K562 (cell line): Measurements from ENCODE around the gene GSTA4. TPM values are rescaled to one million over a fixed set of nuclear protein-coding genes. Genes with fewer than 3 reads are reported as not detected.

Source experiments
- ATAC-seq: fragments of 200-7000 bp; cut with Tn5 transposase; 3 replicates; pipeline ENCODE4 v1.9.1; 2020; ENCODE audit warnings: moderate library complexity
- BruUV-seq: library from RNA; stranded (reverse); fragments of 400-500 nt; replicated peaks from 2 replicates; lab custom pipeline; 2021; lab: Mats Ljungman, UMichigan
- CTCF ChIA-PET: fragments of 300-600 bp; formaldehyde crosslinking; extraction: SDS; loops from one replicate; lab custom pipeline; 2021; ENCODE audit warnings: low intra/inter-chr PET ratio; lab: Yijun Ruan, JAX
- POLR2A ChIA-PET: fragments of 300-600, 350-650 bp; sonication (Branson Sonifier 250); formaldehyde crosslinking; extraction: SDS; loops from one replicate; lab custom pipeline; 2021; ENCODE audit warnings: antibody characterized with exemption, inconsistent platforms; lab: Yijun Ruan, JAX
- DNase-seq, 4 experiments: peaks; one replicate each; pipeline versions ENCODE4 v3.0.0 to v3.0.0-alpha.2; 2011 to 2018; ENCODE audit warnings: low spot score in 3 of 4, mixed read lengths in 3 of 4; ENCODE audit errors: extremely low read depth in 1 of 4
- FAIRE-seq: peaks from 2 replicates; lab custom pipeline; 2011; peaks lifted over from hg19 to GRCh38; lab: Jason Lieb, UNC
- H2AFZ ChIP-seq: 2 replicates; pipeline ENCODE4 v1.6.0; 2011; ENCODE audit warnings: low read depth, low read length, control low read depth, inconsistent platforms
- H3K27ac ChIP-seq: fragments of 200-600 bp; 3 replicates; pipeline ENCODE4 v1.8.0; 2011; ENCODE audit warnings: low read depth, mild to moderate bottlenecking, control low read depth, inconsistent platforms, low read length, moderate library complexity, mixed read lengths; ENCODE audit errors: extremely low read depth
- H3K27me3 ChIP-seq, 2 experiments: fragments of 300-600 bp in 1 of 2; 2 replicates in 1 of 2; 3 replicates in 1 of 2; pipeline versions ENCODE4 v1.6.0 to v1.8.0; 2011; ENCODE audit warnings: inconsistent platforms in 2 of 2, low read length in 2 of 2, mild to moderate bottlenecking in 1 of 2, mixed read lengths in 1 of 2, moderate library complexity in 1 of 2; ENCODE audit not compliant: control insufficient read depth in 2 of 2, insufficient read depth in 2 of 2
- H3K36me3 ChIP-seq: fragments of 300-600 bp; 3 replicates; pipeline ENCODE4 v1.8.0; 2011; ENCODE audit warnings: mild to moderate bottlenecking, low read length, inconsistent platforms; ENCODE audit not compliant: control insufficient read depth, insufficient read depth
- H3K4me1 ChIP-seq, 2 experiments: fragments of 200-600 bp in 1 of 2; replicated peaks in 1 of 2; 2 replicates in 1 of 2; 3 replicates in 1 of 2; pipeline versions ENCODE4 v1.5.1 to v1.8.0; 2011; ENCODE audit warnings: inconsistent platforms in 2 of 2, low read length in 2 of 2, mild to moderate bottlenecking in 1 of 2, mixed read lengths in 1 of 2, moderate library complexity in 1 of 2; ENCODE audit not compliant: control insufficient read depth in 2 of 2, insufficient read depth in 2 of 2
- H3K4me2 ChIP-seq: 2 replicates; pipeline ENCODE4 v1.6.1; 2011; ENCODE audit warnings: low read length, control low read depth, inconsistent platforms, mixed read lengths; ENCODE audit not compliant: insufficient read depth
- H3K4me3 ChIP-seq: fragments of 200-600 bp; sonication (generic), shearing (Covaris generic); 2 replicates; pipeline ENCODE4 v1.5.1; 2016; ENCODE audit warnings: control low read depth, inconsistent platforms
- H3K79me2 ChIP-seq: fragments of 200-600 bp; 3 replicates; pipeline ENCODE4 v1.8.0; 2011; ENCODE audit warnings: low read length, inconsistent platforms; ENCODE audit not compliant: control insufficient read depth, insufficient read depth
- H3K9ac ChIP-seq, 2 experiments: 2 replicates each; pipeline versions ENCODE4 v1.6.0 to v1.6.1; 2011; ENCODE audit warnings: low read depth in 2 of 2, low read length in 2 of 2, control low read depth in 1 of 2, inconsistent platforms in 1 of 2, mild to moderate bottlenecking in 1 of 2, mixed read lengths in 1 of 2; ENCODE audit not compliant: insufficient read depth in 1 of 2
- H3K9me1 ChIP-seq: one replicate; pipeline ENCODE4 v1.6.0; 2011; ENCODE audit warnings: inconsistent platforms, mild to moderate bottlenecking, low read length, moderate library complexity; ENCODE audit not compliant: control insufficient read depth, insufficient read depth
- H3K9me3 ChIP-seq: replicated peaks from 2 replicates; pipeline ENCODE4 v1.5.1; 2011; ENCODE audit warnings: low read depth, low read length, inconsistent platforms; ENCODE audit not compliant: control insufficient read depth, insufficient read depth
- H4K20me1 ChIP-seq: replicated peaks from 2 replicates; pipeline ENCODE4 v1.6.1; 2011; ENCODE audit warnings: low read length, inconsistent platforms, mixed read lengths; ENCODE audit not compliant: control insufficient read depth, insufficient read depth
- ARID3B ChIP-seq: fragments of 250-450 bp; sonication (Bioruptor Pico); IDR thresholded peaks from 2 replicates; pipeline ENCODE4 v1.4.0; 2020; ENCODE audit warnings: borderline replicate concordance
- NEUROD1 ChIP-seq: fragments of 150-350 bp; IDR thresholded peaks from 2 replicates; pipeline ENCODE4 v1.6.1; 2014; ENCODE audit warnings: borderline replicate concordance, low read length, low read depth; ENCODE audit not compliant: partially characterized antibody
- NR0B1 ChIP-seq: fragments of 450-650 bp; IDR thresholded peaks from one replicate; pipeline ENCODE4 v1.6.1; 2018; ENCODE audit warnings: mild to moderate bottlenecking, moderate library complexity; ENCODE audit not compliant: partially characterized antibody
- PREB ChIP-seq: sonication (generic); formaldehyde crosslinking; IDR thresholded peaks from 2 replicates; pipeline ENCODE4 v1.8.1; 2023; ENCODE audit warnings: mild to moderate bottlenecking, missing genetic modification reagents
- ZNF583 ChIP-seq: fragments of 250-450 bp; sonication (Bioruptor Pico); IDR thresholded peaks from 2 replicates; pipeline ENCODE4 v1.4.0; 2020
- ZNF79 ChIP-seq: fragments of 250-450 bp; sonication (Bioruptor Pico); IDR thresholded peaks from 2 replicates; pipeline ENCODE4 v1.4.0; 2020; ENCODE audit warnings: low read depth, mild to moderate bottlenecking, moderate library complexity
- WGBS: fragments of 100-300 bp; shearing (Covaris generic); methylation state at CpG from one replicate; pipeline ENCODE4 v1.1.6; 2016; ENCODE audit warnings: low coverage, mixed read lengths; ENCODE audit not compliant: insufficient coverage; ENCODE audit errors: missing lambda C conversion rate; 5-methylcytosine and 5-hydroxymethylcytosine counted together
- in situ Hi-C: fragments of 300-500 bp; cut with MboI; formaldehyde crosslinking; loops from 4 replicates; pipeline ENCODE4 v1.15.0; 2018; ENCODE audit warnings: inconsistent platforms, mixed read lengths
- intact Hi-C: fragments of 100-400 bp; cut with micrococcal nuclease; formaldehyde crosslinking; loops from 2 replicates; pipeline ENCODE4 v1.14.2; 2022
- polyA plus RNA-seq, 8 experiments: library from polyadenylated mRNA; depleted of rRNA in 4 of 8; stranded (reverse) in 5 of 8; unstranded in 3 of 8; fragments of >200 nt; fragmentation: Nextera tagmentation in 2 of 8; fragmentation: Illumina TruSeq in 1 of 8; extraction: Ambion mirVana in 2 of 8; extraction: Trizol in 1 of 8; gene quantifications; 2 replicates each; pipeline versions ENCODE4 v1.2.1 to v1.2.3, GENCODE V29; 2011 to 2014; ENCODE audit warnings: inconsistent platforms in 1 of 8, missing spikeins in 1 of 8
- total RNA-seq, 7 experiments: library from RNA; depleted of rRNA in 6 of 7; stranded (reverse); fragments of >200 nt in 6 of 7; fragmentation: Illumina TruSeq in 2 of 7; extraction: Trizol in 2 of 7; gene quantifications; 2 replicates each; pipeline versions ENCODE4 v1.2.1 to v1.2.3, GENCODE V29; 2011 to 2021; ENCODE audit warnings: low replicate concordance in 1 of 7

GSTA4 gene
- total and polyA plus RNA-seq, 9 of the 15 experiments (the other 6 are each of a cell fraction or from before 2014, with no cell fraction given): 0.89 to 4.0 (median 2.0) TPM

GRCh38 chr6:53038596-53038995 lies 43.5 kb upstream of the GSTA4 start:
- in situ Hi-C loops (no loop called here), intact Hi-C loops (no loop called here)
- FAIRE-seq (no peak), DNase-seq (no peak), ATAC-seq (no peak)
- ChIA-PET POLR2A (interaction anchor here (0.6 kb wide), 1 partner anchor 14 kb away, joined by 3 read pairs; no protein-coding TSS in a partner anchor), CTCF (no interaction called here)
- Histone ChIP-seq H3K36me3 (peaks cover 13% of the 10 kb centered on the region; the same call in 1 of the 3 replicates), H3K9me3 (no peaks in the 10 kb centered on the region), H3K4me2 (no peak overlapping the region), H3K9me1 (no peaks in the 10 kb centered on the region), H2AFZ (no peak overlapping the region), H3K27ac (no peak overlapping the region), H4K20me1 (no peaks in the 10 kb centered on the region), H3K27me3 (no peaks in the 10 kb centered on the region), H3K79me2 (no peaks in the 10 kb centered on the region), H3K4me3 (no peak overlapping the region), H3K9ac (no peak overlapping the region), H3K4me1 (peaks cover 0 to 4% of the 10 kb centered on the region in 2 experiments; a peak in 3 of 5 replicates)
- no TSS peak for BruUV-seq
- TF ChIP-seq NEUROD1: no peak
- no peak for TF ChIP-seq NR0B1
- TF ChIP-seq ZNF79 (CRISPR knock-in tag): no peak

- no peak overlapping the region for H3K4me2 ChIP-seq
- ATAC-seq: no peak
- H3K27me3 ChIP-seq: no peaks in the 10 kb centered on the region
- H3K4me1 ChIP-seq: peaks cover 0 to 4% of the 10 kb centered on the region in 2 experiments; a peak in 3 of 5 replicates
- H3K4me3 ChIP-seq: no peak overlapping the region
- no TSS peak for BruUV-seq
- H3K9ac ChIP-seq: no peak overlapping the region
- no peaks in the 10 kb centered on the region for H3K9me1 ChIP-seq
- peaks cover 13% of the 10 kb centered on the region; the same call in 1 of the 3 replicates for H3K36me3 ChIP-seq
- CTCF ChIA-PET: no interaction called here
- no peak overlapping the region for H3K27ac ChIP-seq
- intact Hi-C loops (no loop called here), in situ Hi-C loops (no loop called here)
- no peak overlapping the region for H2AFZ ChIP-seq
- DNase-seq: no peak
- POLR2A ChIA-PET: interaction anchor here (1.1 kb wide), 1 partner anchor 14 kb away, joined by 3 read pairs; no protein-coding TSS in a partner anchor
- no peaks in the 10 kb centered on the region for H3K9me3 ChIP-seq
- H3K79me2 ChIP-seq: no peaks in the 10 kb centered on the region
- no peak for FAIRE-seq
- 86% methylated on average over 1 of the region's 1 CpG for WGBS
- TF ChIP-seq PREB (CRISPR knock-in tag) (no peak), ARID3B (CRISPR knock-in tag) (no peak), ZNF583 (CRISPR knock-in tag) (no peak)
- no peaks in the 10 kb centered on the region for H4K20me1 ChIP-seq
Observed at GRCh38 chr6:53038141-53038540, 43.1 kb upstream of the GSTA4 start.
